Endothelial cell of umbilical vein (primary cell): ENCODE data around the gene TTLL5. TPM values are rescaled to one million over a fixed set of nuclear protein-coding genes. Genes with fewer than 3 reads are reported as not detected.

Experiments used
- BruUV-seq: library from RNA; stranded (reverse); fragments of 400-500 nt; replicated peaks from 2 replicates; lab custom pipeline; 2021; lab: Mats Ljungman, UMichigan
- CTCF ChIA-PET: fragments of 300-600, 350-600 bp; sonication (Branson Sonifier 250); formaldehyde crosslinking; loops from one replicate; lab custom pipeline; 2021; ENCODE audit warnings: antibody characterized with exemption, inconsistent platforms; lab: Charles Lee
- POLR2A ChIA-PET: fragments of 300-600, 350-600 bp; sonication (Branson Sonifier 250); formaldehyde crosslinking; loops from one replicate; lab custom pipeline; 2021; ENCODE audit warnings: antibody characterized with exemption, inconsistent platforms; lab: Charles Lee
- DNase-seq: peaks from one replicate; pipeline ENCODE4 v3.0.0-alpha.2; 2011; ENCODE audit warnings: low read depth, low spot score
- FAIRE-seq: peaks from 2 replicates; lab custom pipeline; 2011; peaks lifted over from hg19 to GRCh38; lab: Jason Lieb, UNC
- H2AFZ ChIP-seq: 2 replicates; pipeline ENCODE4 v1.6.0; 2012; ENCODE audit warnings: low read depth, low read length, control low read depth, inconsistent platforms
- H3K27ac ChIP-seq: 2 replicates; pipeline ENCODE4 v1.5.1; 2011; ENCODE audit warnings: low read depth, mild to moderate bottlenecking, control low read depth, low read length, moderate library complexity; ENCODE audit not compliant: insufficient read depth
- H3K27me3 ChIP-seq, 2 experiments: 2 replicates each; pipeline versions ENCODE4 v1.6.0 to v1.6.1; 2011; ENCODE audit warnings: low read length in 2 of 2, mixed read lengths in 1 of 2; ENCODE audit not compliant: control insufficient read depth in 2 of 2, insufficient read depth in 2 of 2
- H3K36me3 ChIP-seq, 2 experiments: 2 replicates in 1 of 2; 3 replicates in 1 of 2; pipeline ENCODE4 v1.5.1; 2011; ENCODE audit warnings: low read length in 2 of 2, mild to moderate bottlenecking in 1 of 2, moderate library complexity in 1 of 2; ENCODE audit not compliant: control insufficient read depth in 2 of 2, insufficient read depth in 2 of 2; ENCODE audit errors: extremely low read depth in 1 of 2
- H3K4me1 ChIP-seq: 3 replicates; pipeline ENCODE4 v1.5.1; 2011; ENCODE audit warnings: mild to moderate bottlenecking, low read length; ENCODE audit not compliant: control insufficient read depth, insufficient read depth; ENCODE audit errors: extremely low read depth
- H3K4me2 ChIP-seq: 2 replicates; pipeline ENCODE4 v1.6.1; 2011; ENCODE audit warnings: low read length, control low read depth, mixed read lengths; ENCODE audit not compliant: insufficient read depth
- H3K4me3 ChIP-seq, 3 experiments: fragments of 200-600 bp in 1 of 3; sonication (generic), shearing (Covaris generic) in 1 of 3; replicated peaks in 1 of 3; 2 replicates each; pipeline ENCODE4 v1.5.1; 2011 to 2016; ENCODE audit warnings: control low read depth in 3 of 3, low read length in 3 of 3, mild to moderate bottlenecking in 2 of 3, inconsistent platforms in 1 of 3, low read depth in 1 of 3, moderate library complexity in 1 of 3; ENCODE audit not compliant: insufficient read depth in 1 of 3
- H3K79me2 ChIP-seq: 2 replicates; pipeline ENCODE4 v1.6.0; 2012; ENCODE audit warnings: low read length, inconsistent platforms; ENCODE audit not compliant: control insufficient read depth, insufficient read depth
- H3K9ac ChIP-seq: replicated peaks from 2 replicates; pipeline ENCODE3; 2011; ENCODE audit warnings: low read length, control low read depth; ENCODE audit not compliant: insufficient read depth; ENCODE audit errors: extremely low read depth
- H3K9me1 ChIP-seq: replicated peaks from 3 replicates; pipeline ENCODE4 v1.6.0; 2011; ENCODE audit warnings: mild to moderate bottlenecking, low read length; ENCODE audit not compliant: control insufficient read depth, insufficient read depth; ENCODE audit errors: extremely low read depth
- H3K9me3 ChIP-seq: replicated peaks from 2 replicates; pipeline ENCODE4 v1.5.1; 2012; ENCODE audit warnings: low read length, inconsistent platforms; ENCODE audit not compliant: control insufficient read depth, insufficient read depth
- H4K20me1 ChIP-seq: replicated peaks from 2 replicates; pipeline ENCODE3; 2011; ENCODE audit warnings: mild to moderate bottlenecking, low read length; ENCODE audit not compliant: control insufficient read depth, insufficient read depth; ENCODE audit errors: extremely low read depth
- FOS ChIP-seq: IDR thresholded peaks from 2 replicates; pipeline ENCODE4 v1.6.1; 2011; ENCODE audit warnings: mild to moderate bottlenecking, low read length, moderate library complexity, borderline replicate concordance; ENCODE audit not compliant: insufficient read depth
- MYC ChIP-seq: IDR thresholded peaks from one replicate; pipeline ENCODE4 v1.6.1; 2011; ENCODE audit warnings: mild to moderate bottlenecking, low read depth, low read length
- POLR2AphosphoS5 ChIP-seq: IDR thresholded peaks from 2 replicates; pipeline ENCODE4 v1.6.1; 2012; ENCODE audit warnings: low read depth, mild to moderate bottlenecking, control low read depth, low read length, moderate library complexity; ENCODE audit not compliant: insufficient read depth
- dilution Hi-C: fragments of 300-500 bp; cut with MboI; formaldehyde crosslinking; loops from one replicate; pipeline ENCODE4 v1.15.0; 2019; ENCODE audit warnings: low sequenced_read_pairs; ENCODE audit not compliant: extremely low pct_ligation_motif_present
- intact Hi-C: fragments of 100-400 bp; cut with micrococcal nuclease; formaldehyde crosslinking; loops from one replicate; pipeline ENCODE4 v1.10.0; 2022
- polyA plus RNA-seq, 4 experiments: library from polyadenylated mRNA; depleted of rRNA in 3 of 4; stranded (reverse) in 3 of 4; unstranded in 1 of 4; fragments of >200 nt; gene quantifications; 2 replicates each; pipeline versions ENCODE4 v1.2.1 to v1.2.3, GENCODE V29; 2011 to 2012; ENCODE audit warnings: missing spikeins in 1 of 4
- total RNA-seq: library from RNA; stranded (reverse); gene quantifications from 2 replicates; pipeline ENCODE4 v1.2.3, GENCODE V29; 2021
- TF ChIP-seq, protein P1 (sequence below), 2 donors: IDR thresholded peaks; 1 replicate in 1 of 2; 2 replicates in 1 of 2; pipeline ENCODE4 v1.5.1; 2011; ENCODE audit warnings: low read length in 2 of 2, mild to moderate bottlenecking in 2 of 2, moderate library complexity in 2 of 2, control low read depth in 1 of 2, inconsistent platforms in 1 of 2, low read depth in 1 of 2; ENCODE audit not compliant: insufficient read depth in 1 of 2; ENCODE audit errors: extremely low read depth in 1 of 2
- TF ChIP-seq, protein P2 (sequence below): IDR thresholded peaks from 2 replicates; pipeline ENCODE4 v1.6.1; 2011; ENCODE audit not compliant: insufficient read depth, insufficient read length

The TTLL5 gene
- total and polyA plus RNA-seq, 2 donors (not counting 3 experiments of a cell fraction or from before 2014, with no cell fraction given), result 33.2 to 93.6 TPM

DNA sequence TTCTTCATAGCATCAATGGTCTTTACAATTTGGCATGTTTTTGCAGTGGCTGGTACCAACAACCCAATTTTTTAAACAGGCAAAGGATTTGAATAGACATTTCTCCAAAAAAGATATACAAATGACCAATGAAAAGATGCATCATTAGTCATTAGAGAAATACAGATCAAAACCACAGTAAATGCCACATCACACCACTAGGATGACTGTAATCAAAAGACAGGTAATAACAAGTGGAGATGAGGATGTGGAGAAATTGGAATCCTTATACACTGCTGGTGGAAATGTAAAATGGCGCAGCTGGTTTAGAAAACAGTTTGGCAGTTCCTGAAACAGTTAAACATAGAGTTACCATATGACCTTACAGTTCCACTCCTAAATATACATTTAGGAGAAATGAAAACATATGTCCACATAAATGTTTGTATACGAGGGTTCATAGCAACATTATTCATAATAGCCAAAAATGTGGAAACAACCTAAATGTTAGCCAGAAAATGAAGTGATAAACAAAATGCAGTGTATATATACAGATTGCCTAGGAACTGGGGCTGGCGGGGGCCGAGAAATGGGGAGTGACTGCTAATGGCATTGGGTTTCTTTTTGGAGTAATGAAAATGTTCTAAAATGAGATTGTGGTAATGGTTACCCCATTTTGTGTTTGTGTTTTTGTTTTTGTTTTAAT lies 265.5 kb downstream of the TTLL5 start:
- H3K9ac ChIP-seq, result no peak overlapping the region
- no peak for FAIRE-seq
- POLR2A ChIA-PET, result no interaction called here
- peaks cover 3% of the 10 kb centered on the region for H3K4me1 ChIP-seq
- no peak for TF ChIP-seq MYC
- TF ChIP-seq POLR2AphosphoS5, result no peak
- TF ChIP-seq, protein P1, sequence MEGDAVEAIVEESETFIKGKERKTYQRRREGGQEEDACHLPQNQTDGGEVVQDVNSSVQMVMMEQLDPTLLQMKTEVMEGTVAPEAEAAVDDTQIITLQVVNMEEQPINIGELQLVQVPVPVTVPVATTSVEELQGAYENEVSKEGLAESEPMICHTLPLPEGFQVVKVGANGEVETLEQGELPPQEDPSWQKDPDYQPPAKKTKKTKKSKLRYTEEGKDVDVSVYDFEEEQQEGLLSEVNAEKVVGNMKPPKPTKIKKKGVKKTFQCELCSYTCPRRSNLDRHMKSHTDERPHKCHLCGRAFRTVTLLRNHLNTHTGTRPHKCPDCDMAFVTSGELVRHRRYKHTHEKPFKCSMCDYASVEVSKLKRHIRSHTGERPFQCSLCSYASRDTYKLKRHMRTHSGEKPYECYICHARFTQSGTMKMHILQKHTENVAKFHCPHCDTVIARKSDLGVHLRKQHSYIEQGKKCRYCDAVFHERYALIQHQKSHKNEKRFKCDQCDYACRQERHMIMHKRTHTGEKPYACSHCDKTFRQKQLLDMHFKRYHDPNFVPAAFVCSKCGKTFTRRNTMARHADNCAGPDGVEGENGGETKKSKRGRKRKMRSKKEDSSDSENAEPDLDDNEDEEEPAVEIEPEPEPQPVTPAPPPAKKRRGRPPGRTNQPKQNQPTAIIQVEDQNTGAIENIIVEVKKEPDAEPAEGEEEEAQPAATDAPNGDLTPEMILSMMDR (IDR thresholded peaks at IDR 0.05; ENCODE audit: extremely low read depth in 1 of 2, insufficient read depth in 1 of 2, low read depth in 1 of 2, low read length in 2 of 2), result no peak
- TF ChIP-seq, protein P2, sequence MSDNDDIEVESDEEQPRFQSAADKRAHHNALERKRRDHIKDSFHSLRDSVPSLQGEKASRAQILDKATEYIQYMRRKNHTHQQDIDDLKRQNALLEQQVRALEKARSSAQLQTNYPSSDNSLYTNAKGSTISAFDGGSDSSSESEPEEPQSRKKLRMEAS, result no peak
- TF ChIP-seq FOS, result no peak
- intact Hi-C loops, result no loop called here
- no peaks in the 10 kb centered on the region for H3K9me1 ChIP-seq
- CTCF ChIA-PET, result no interaction called here
- dilution Hi-C loops, result no loop called here
- no peak overlapping the region for H3K4me2 ChIP-seq
- H3K27ac ChIP-seq, result no peak overlapping the region
- H3K36me3 ChIP-seq, result no peaks in the 10 kb centered on the region
- DNase-seq, result no peak
- H3K27me3 ChIP-seq, result no peaks in the 10 kb centered on the region
- H4K20me1 ChIP-seq, result no peaks in the 10 kb centered on the region
- no TSS peak for BruUV-seq
- H2AFZ ChIP-seq, result no peak overlapping the region
- H3K79me2 ChIP-seq, result no peaks in the 10 kb centered on the region
- no peak overlapping the region for H3K4me3 ChIP-seq
- no peaks in the 10 kb centered on the region for H3K9me3 ChIP-seq
